HG02588 (cell line): ENCODE results near the gene PPM1F.

Experiments used
- ATAC-seq: cut with Tn5 transposase; IDR thresholded peaks from one replicate; pipeline ENCODE4 v1.9.1; 2021; ENCODE audit warnings: mild to moderate bottlenecking, moderate library complexity; ENCODE audit not compliant: unreplicated experiment

Gene PPM1F

DNA sequence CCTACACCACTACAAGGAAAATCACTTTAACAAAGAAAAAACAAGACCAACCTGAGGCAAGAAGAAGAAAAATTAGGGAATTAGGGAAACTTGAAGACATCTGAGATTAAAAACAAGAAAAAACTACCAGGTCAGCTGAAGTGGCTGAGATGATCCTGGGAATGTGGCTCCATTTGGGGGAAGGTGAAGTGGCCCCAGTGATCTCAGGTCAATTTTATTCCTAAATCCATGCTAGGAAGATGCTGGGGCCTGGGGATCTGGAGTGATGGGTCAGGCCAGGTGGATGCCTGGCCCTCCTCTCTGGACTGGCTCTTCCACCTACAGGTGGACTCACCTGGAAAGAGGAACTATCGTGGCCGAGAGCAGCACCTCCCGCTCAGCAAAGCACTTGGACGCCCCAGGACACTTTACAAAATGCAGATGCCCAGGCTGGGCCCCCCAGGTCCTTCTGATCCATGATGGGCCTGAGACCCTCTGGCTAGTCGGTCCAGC lies 23.3 kb upstream of the PPM1F start:
- no peak for ATAC-seq

DNA sequence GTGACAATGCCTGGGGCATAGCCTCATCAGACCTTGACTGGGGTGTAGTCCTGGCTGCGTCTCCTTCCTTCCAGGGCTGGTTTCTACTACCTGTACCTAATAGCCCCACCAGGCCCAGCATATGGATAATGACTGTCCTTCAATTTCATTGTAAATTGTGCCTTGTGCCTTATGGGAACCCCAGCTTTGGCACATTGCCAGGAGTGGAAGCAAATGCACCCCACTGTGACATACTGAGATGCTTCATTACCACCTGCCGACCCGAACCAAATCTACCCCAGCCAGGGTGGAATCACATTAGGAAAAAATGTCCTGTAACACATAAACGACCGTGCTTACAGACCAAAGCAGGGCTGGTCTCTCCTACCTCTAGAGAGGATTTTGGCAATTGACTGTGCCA lies 22.6 kb upstream of the PPM1F start:
- no peak for ATAC-seq

DNA sequence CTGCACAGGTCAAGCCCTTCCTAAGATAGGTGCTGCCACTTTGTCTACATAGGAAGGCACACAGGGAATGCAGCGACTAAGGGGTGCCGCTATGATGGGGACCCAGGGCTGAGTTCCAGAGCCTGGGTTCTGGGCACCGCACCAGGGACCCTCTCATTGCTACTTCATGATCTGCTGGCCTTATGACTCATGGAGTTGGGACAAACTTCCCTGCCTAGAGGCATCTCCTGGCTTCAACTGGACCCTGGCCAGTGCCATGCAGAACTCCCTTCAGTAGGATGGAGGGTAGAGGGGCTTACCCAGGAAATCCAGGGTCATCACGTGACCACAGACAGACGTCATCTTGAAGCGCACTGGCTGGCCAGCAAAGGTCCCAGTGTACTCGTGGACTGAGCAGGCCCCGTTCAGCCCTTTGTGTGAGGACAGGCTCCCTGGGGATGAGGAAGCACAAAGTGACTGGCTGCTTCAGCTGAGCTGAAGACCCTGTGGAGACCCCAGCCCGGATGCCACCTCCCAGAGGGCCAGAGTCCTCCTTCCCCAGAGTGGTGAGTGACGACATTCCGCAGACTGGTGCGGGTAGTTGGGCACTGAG lies 21.5 kb upstream of the PPM1F start:
- ATAC-seq: no peak

DNA sequence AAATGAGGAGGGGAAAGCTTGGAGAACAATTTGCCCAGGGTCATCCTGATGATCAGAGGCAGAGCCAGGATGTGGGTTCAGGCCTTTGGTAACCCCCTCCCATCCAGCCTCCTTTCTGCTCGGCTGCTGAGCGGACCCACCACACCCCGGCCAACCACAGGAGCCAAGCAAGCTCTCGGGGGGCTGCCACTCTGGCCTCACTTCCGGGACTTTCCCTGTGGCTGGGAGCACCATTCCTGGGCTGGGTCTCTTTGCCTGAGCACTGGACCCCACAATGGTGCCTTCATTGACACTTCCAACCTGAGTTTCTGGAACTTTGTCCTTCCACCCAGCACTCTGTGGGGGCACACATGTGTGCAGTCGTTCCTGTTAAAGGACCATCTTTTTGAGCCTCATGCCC lies 20.2 kb upstream of the PPM1F start:
- no peak for ATAC-seq

DNA sequence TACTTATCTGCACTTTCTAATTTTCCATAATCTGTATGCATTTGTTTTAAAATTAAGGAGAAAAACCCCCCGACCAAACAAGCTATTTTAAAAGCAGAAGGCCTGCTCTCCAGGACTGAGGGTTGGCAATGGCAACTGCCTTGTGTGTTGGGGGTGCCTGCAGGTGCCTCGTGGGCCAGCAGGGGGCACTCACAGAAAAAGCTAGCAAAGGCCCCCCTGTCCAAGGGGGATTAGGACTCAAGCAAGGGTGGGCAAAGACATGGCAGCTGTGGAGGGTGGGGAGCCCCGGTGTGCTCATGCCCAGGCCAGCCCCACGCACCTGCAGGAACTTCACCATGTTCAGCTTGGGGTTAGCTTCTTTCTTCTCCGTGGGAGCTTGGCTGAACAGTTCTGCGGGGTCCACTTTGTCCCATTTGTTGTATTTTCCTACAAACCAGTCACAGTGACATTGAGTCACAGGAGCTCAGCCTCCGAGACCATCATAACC lies 19.7 kb upstream of the PPM1F start:
- no peak for ATAC-seq

DNA sequence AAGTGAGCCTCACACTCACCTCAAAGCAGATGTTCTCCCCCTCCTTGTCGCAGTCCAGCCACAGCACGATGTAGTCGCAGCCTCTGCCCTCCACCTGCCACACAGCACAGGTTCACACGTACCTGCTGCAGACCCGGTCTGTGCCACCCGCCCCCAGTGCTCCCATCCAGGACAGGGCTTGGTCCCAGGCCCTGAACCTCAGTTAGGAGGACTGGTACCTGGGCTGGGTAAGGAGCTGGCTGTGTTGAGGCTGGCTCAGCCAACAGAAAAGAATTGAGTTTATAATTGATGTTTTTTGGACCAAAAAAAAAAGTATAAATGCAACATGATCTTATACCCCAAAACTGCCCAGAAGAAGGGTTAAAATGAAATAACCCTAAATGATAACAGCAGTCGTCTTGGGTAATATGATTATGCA lies 19.2 kb upstream of the PPM1F start:
- no peak for ATAC-seq

DNA sequence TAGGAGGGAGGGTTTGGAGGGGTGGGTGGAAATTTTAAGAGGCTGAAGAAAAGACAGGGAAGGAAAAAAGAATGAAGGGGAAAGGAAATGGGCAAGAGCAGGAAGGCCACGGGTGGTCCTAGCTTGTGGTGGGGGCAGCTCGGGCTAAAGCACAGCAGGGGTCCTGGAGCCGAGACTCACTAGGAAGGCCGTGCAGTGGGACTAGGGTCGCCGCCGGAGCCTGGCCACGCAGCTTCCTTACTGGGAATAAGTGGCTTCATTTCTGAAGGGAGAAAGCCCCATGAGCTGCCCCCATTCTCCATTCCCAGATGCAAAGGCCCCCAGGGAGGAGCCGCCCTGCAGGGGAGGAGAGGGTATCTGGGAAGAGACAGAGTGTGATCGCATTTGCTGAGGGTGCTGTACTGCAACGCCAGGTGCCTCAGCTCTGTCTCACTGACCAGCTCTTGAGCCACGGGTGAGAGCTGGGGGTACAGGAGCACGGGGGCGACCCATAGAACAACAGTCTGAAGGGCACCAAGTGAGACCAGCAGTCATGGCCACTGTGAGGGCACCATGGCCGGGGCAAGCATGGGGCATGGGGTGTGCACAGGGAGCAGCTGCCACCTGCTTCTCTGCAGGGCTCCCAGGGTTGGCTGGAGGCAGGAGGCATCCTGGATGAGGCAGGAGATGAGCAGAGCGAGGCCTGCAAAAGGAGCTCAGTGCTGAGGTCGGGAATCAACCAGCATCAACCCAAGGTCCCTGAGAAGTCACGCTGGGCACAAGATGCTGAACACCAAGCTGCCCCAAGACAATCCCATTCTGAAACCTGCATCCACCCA lies 18.4 kb upstream of the PPM1F start:
- no peak for ATAC-seq

DNA sequence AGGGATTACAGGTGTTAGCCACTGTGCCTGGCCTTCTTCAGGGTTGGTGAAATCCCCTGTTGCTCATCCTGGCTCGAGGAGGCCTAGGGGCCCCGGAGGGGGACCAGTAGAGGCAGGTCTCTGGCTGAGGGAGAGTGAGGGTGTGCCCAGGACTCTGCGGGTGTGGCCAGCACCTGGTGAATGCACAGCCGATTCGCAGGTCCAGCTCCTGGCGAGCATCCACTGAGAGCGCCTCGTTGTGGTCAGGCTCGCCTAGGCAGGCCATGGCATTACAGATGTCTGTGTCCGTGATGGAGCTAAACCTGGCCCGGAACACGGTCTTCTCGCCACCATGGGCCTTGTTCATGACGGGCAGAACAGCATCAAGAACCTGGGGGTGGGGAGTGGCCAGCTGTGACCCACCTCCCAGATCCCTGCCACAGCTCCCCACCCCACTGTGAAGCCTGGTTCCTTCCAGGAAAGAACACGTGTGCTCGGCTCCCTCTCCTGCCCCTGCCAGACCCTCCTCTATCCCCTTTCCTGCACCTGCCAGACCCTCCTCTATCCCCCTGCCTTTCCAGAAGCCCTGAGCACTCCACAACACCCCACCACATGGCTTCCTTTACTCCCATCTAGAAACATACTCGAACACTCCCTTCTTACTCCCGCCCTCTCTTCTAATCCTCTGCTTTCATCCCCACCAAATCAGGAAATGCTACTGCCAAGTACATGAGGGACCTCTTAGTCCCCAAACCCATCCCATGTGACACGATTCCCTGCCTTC lies 17.6 kb upstream of the PPM1F start:
- ATAC-seq: no peak

DNA sequence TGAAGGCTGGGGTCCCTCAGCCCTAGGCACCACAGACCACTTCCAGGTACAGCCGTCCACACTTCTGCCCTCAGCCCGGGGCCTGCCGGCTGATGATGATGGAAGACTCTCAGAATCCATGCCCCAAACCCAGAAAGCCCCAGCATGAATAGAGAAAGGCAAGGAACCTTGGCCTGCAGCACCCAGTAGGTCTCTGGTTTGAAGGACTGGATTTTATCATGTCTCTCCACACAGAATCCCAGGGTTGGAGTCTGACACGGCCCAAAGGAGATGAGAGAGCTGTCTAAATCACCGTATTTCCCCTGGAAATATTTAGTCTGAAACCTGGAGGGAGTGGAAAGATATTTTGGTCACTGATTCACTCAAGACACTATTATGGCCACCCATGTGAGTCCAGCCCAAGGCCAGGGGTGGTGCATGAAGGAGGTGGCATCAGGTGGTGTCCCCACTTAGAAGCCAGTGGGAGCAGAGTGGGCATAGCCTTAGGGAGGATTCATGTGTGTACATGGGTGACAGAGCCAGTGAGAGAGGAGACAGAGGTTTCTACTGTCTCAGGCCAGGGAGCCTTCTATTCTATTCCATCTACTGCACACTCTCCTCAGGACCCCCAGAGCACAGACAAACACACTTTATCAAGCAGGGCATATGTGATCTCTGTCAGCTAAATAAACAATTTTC lies 15.9 kb upstream of the PPM1F start:
- no peak for ATAC-seq

DNA sequence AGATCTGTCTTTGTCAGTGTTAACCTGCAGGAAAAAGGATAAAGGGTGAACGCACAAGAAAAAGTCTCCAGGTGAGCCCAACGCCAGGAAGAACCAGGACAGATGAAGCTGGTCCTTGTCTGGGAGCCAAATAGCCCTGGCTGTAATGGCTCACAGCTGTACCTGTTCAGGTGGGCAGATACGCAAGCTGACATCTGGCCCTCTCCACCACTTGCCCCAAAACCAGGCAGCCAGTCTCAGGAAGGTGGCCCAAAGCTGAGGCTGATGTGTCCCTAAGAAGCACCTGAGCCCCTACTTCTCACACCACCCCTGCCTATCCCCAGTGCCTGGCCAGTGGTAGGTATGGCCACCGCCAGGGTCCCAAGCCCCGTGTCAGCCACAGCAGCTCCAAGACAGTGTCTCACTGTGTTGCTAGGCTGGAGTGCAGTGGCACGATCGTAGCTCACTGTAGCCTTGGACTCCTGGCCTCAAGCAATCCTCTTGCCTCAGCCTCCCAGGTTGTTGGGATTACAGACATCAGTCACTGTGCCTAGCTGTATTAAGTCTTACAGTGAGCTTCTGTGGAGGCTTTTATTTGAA lies 15.1 kb upstream of the PPM1F start:
- no peak for ATAC-seq

DNA sequence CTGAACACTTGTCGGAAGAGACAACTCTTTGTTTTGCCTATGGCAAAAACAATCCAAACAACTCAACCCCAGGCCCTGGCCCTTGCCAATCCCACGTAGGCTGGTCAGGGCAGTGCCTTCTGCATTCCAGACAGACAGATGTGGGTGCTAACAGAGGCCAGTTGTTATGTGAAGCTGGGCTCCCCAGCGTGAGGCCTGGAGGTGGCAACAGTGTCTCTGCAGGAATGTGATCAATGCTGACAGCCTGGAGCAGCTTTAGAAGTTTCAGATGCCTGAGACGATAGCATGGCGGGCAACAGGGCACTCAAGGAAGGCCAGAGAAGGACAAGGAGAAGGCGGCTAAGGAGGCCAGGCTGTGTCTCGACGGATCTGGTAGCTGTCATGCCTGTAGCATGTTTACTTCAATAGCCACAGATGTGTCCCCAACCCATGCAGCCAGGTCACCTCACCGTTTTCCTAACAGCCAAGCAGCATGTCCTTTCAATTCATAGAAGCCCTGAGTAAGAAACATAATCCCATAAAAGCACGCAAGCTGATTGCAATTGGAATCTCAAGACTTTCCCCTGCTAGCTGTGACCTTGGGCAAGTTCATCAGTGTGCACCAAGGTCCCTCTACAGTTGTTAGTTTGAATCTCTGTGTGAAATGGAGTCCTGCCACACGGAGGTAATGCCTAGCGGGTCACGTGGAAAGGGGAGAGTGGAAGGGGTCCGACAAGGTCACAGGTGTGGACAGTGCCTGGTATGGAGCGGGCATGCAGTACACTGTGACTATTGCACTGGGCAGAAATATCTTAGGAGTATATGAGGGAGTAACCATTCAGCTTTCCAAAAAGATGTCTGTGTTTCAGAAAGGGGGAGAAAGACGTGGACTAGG lies 14.2 kb upstream of the PPM1F start:
- ATAC-seq: no peak

DNA sequence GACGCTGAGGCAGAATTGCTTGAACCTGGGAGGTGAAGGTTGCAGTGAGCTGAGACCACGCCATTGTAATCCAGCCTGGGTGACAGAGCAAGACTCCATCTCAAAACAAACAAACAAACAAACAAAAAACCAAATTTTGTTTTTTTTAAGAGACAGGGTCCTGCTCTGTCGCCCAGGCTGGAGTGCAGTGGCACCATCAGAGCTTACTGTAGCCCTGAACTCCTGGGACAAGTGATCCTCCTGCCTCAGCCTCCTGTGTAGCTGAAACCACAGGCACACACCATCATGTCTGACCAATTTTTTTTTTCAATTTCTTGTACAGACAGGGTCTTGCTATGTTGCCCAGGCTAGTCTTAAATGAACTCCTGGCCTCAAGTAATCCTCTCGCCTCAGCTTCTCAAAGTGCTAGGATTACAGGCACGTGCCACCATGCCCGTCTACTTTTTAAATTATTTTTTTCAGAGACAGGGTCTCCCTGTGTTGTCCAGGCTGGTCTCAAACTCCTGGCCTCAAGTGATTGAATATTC lies 13.2 kb upstream of the PPM1F start:
- no peak for ATAC-seq

DNA sequence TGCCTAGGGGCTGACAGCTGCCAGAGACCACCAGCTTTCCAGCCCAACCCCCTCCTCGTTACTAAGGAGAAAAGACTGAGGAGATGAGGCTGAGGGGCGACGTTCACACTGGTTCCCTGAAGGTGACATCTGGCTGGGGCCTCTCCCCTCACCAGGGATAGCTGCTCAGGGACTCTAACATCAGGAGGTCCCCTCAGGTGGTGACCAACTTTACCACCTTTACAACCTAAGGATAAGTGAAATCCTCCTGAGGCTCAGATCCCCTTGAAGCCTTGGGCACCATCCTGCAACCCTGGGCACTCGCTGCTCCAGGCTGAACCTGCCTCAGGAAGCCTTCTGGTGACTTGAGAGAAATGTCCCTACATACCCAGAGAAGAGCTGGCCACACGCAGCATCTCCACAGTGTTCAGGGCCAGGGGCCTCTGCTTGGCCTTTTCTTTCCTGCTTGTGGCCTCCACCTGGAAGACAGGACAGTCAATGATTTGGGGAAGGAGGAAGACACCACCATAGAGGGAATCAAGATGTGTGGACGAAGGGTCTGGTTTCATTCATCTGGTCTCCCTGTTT lies 12.4 kb upstream of the PPM1F start:
- ATAC-seq: no peak

DNA sequence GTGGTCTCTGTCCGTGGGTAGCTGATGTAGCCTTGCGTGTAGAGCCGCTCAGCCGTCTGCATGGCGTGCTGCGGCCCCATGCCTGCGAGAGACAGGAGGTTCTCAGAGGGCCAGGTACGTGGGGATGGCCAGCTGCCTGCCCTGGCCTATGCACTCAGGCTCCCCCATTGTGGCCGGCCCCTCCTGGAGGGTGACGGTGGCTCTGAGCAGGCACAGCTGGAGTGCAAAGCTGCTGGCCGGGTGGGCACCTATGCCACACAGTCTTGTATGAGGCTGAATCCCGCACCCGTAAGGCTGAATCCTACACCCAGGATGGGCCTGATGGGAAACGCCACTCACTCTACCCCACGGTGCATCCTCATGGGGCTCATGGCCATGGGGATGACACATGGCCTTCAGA lies 11.6 kb upstream of the PPM1F start:
- ATAC-seq: no peak

DNA sequence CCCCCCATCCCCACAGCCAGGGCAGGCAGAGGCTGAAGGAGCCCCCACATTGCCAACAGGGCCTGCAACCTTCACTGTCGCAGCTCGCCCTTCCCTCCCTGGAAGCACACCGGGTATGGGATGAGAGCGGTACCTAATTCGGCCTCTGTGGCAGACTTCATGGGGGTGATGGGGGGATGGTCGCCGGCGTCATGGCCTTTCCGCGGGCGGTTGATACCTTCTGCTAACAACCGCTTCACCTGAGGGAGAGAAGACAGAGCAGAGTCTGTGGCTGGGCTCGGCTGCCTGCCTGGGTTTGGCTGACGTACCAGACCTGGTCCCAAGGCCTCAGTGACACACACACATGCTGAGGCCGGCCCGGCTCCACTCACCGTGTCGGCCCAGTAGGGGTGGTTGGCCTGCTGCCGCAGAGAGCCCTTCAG lies 11.2 kb upstream of the PPM1F start:
- ATAC-seq: no peak

DNA sequence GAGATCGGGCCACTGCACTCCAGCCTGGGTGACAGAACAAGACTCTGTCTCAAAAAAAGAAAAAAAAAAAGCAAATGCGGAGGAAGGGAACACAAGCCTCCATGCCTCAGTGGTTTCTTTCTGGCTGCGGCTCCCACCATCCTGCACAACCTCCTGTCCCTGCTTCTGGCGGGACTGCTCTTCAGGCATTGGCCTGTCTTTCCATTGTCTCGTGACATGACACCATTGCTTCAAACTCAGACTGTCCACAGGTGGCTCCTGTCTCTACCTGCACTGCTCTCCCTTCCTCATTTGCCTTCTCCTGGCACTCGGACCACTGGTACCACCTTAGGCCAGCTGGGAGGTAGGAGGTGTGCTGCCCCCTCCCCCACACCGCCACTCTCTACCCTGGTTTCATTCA lies 10.6 kb upstream of the PPM1F start:
- no peak for ATAC-seq

DNA sequence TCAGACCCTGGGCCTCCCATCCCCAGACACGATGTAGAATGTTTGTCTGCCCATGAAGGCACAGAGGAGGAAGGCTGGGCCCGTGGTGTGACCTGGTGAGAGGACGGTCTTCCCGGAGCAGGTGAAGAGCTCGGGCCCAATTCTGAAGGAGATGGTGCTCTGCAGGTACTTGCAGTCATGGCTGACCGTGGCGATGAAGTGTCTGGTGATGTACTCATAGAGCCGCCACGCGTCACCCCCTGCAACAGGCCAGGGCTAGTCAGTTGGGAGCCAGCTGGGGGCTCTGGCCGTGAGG lies 10.0 kb upstream of the PPM1F start:
- ATAC-seq: no peak

DNA sequence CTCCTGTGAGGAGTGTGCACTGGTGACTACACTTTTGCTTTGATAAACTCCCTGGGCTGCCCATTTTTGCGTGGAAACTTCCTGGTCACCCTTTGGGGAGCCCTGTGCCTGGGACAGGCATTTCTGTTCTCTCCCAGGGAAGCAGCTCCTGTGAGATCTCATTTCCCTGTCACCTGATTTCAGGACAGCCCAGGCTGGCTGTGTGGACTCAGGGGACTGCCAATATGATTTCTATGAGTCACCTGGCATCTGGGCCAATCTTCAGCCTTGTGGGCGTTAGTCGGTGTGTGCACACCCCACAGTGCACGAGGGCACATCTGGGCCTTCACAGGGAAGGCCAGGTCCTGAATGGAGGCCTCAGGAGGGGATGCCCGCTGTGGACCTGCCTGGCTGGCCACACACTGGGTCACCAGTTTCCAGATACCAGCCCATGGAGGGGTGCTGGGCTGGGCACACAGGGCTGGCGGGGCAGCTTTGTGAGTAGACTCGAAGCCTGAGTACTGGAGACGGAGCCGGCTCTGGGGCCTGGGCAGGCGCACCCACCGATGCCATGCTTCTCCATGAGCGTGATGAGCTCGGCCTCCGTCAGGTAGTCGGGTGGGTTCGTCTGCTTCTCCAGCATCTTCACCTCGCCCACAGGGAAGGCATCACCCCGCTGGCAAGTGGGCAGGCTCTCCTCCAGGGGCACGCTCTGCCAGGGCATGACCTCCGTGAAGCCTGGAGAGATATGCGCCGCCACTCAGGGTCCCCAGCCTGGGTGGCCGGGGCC lies 9.4 kb upstream of the PPM1F start:
- no peak for ATAC-seq
